Endothelial cell of umbilical vein (primary cell): ENCODE results near the gene GLYATL1. TPM values are rescaled to one million over a fixed set of nuclear protein-coding genes. Genes with fewer than 3 reads are reported as not detected.

Experiments used
- BruUV-seq: library from RNA; stranded (reverse); fragments of 400-500 nt; replicated peaks from 2 replicates; lab custom pipeline; 2021; lab: Mats Ljungman, UMichigan
- CTCF ChIA-PET: fragments of 300-600, 350-600 bp; sonication (Branson Sonifier 250); formaldehyde crosslinking; loops from one replicate; lab custom pipeline; 2021; ENCODE audit warnings: antibody characterized with exemption, inconsistent platforms; lab: Charles Lee
- POLR2A ChIA-PET: fragments of 300-600, 350-600 bp; sonication (Branson Sonifier 250); formaldehyde crosslinking; loops from one replicate; lab custom pipeline; 2021; ENCODE audit warnings: antibody characterized with exemption, inconsistent platforms; lab: Charles Lee
- DNase-seq: peaks from one replicate; pipeline ENCODE4 v3.0.0-alpha.2; 2011; ENCODE audit warnings: low read depth, low spot score
- FAIRE-seq: peaks from 2 replicates; lab custom pipeline; 2011; peaks lifted over from hg19 to GRCh38; lab: Jason Lieb, UNC
- H2AFZ ChIP-seq: 2 replicates; pipeline ENCODE4 v1.6.0; 2012; ENCODE audit warnings: low read depth, low read length, control low read depth, inconsistent platforms
- H3K27ac ChIP-seq: 2 replicates; pipeline ENCODE4 v1.5.1; 2011; ENCODE audit warnings: low read depth, mild to moderate bottlenecking, control low read depth, low read length, moderate library complexity; ENCODE audit not compliant: insufficient read depth
- H3K27me3 ChIP-seq, 2 experiments: 2 replicates each; pipeline versions ENCODE4 v1.6.0 to v1.6.1; 2011; ENCODE audit warnings: low read length in 2 of 2, mixed read lengths in 1 of 2; ENCODE audit not compliant: control insufficient read depth in 2 of 2, insufficient read depth in 2 of 2
- H3K36me3 ChIP-seq, 2 experiments: 2 replicates in 1 of 2; 3 replicates in 1 of 2; pipeline ENCODE4 v1.5.1; 2011; ENCODE audit warnings: low read length in 2 of 2, mild to moderate bottlenecking in 1 of 2, moderate library complexity in 1 of 2; ENCODE audit not compliant: control insufficient read depth in 2 of 2, insufficient read depth in 2 of 2; ENCODE audit errors: extremely low read depth in 1 of 2
- H3K4me1 ChIP-seq: 3 replicates; pipeline ENCODE4 v1.5.1; 2011; ENCODE audit warnings: mild to moderate bottlenecking, low read length; ENCODE audit not compliant: control insufficient read depth, insufficient read depth; ENCODE audit errors: extremely low read depth
- H3K4me2 ChIP-seq: 2 replicates; pipeline ENCODE4 v1.6.1; 2011; ENCODE audit warnings: low read length, control low read depth, mixed read lengths; ENCODE audit not compliant: insufficient read depth
- H3K4me3 ChIP-seq, 3 experiments: fragments of 200-600 bp in 1 of 3; sonication (generic), shearing (Covaris generic) in 1 of 3; replicated peaks in 1 of 3; 2 replicates each; pipeline ENCODE4 v1.5.1; 2011 to 2016; ENCODE audit warnings: control low read depth in 3 of 3, low read length in 3 of 3, mild to moderate bottlenecking in 2 of 3, inconsistent platforms in 1 of 3, low read depth in 1 of 3, moderate library complexity in 1 of 3; ENCODE audit not compliant: insufficient read depth in 1 of 3
- H3K79me2 ChIP-seq: 2 replicates; pipeline ENCODE4 v1.6.0; 2012; ENCODE audit warnings: low read length, inconsistent platforms; ENCODE audit not compliant: control insufficient read depth, insufficient read depth
- H3K9ac ChIP-seq: replicated peaks from 2 replicates; pipeline ENCODE3; 2011; ENCODE audit warnings: low read length, control low read depth; ENCODE audit not compliant: insufficient read depth; ENCODE audit errors: extremely low read depth
- H3K9me1 ChIP-seq: replicated peaks from 3 replicates; pipeline ENCODE4 v1.6.0; 2011; ENCODE audit warnings: mild to moderate bottlenecking, low read length; ENCODE audit not compliant: control insufficient read depth, insufficient read depth; ENCODE audit errors: extremely low read depth
- H3K9me3 ChIP-seq: replicated peaks from 2 replicates; pipeline ENCODE4 v1.5.1; 2012; ENCODE audit warnings: low read length, inconsistent platforms; ENCODE audit not compliant: control insufficient read depth, insufficient read depth
- H4K20me1 ChIP-seq: replicated peaks from 2 replicates; pipeline ENCODE3; 2011; ENCODE audit warnings: mild to moderate bottlenecking, low read length; ENCODE audit not compliant: control insufficient read depth, insufficient read depth; ENCODE audit errors: extremely low read depth
- EZH2 ChIP-seq: IDR thresholded peaks from 2 replicates; pipeline ENCODE4 v1.6.1; 2012; ENCODE audit warnings: borderline replicate concordance, low read depth, mild to moderate bottlenecking, moderate library complexity, low read length, inconsistent platforms; ENCODE audit not compliant: severe bottlenecking
- FOS ChIP-seq: IDR thresholded peaks from 2 replicates; pipeline ENCODE4 v1.6.1; 2011; ENCODE audit warnings: mild to moderate bottlenecking, low read length, moderate library complexity, borderline replicate concordance; ENCODE audit not compliant: insufficient read depth
- GATA2 ChIP-seq: IDR thresholded peaks from 2 replicates; pipeline ENCODE4 v1.7.0; 2011; ENCODE audit warnings: low read depth, mild to moderate bottlenecking, moderate library complexity, mixed read lengths, low read length; ENCODE audit not compliant: insufficient read length, insufficient read depth
- JUN ChIP-seq: IDR thresholded peaks from 2 replicates; pipeline ENCODE4 v1.6.1; 2011; ENCODE audit warnings: borderline replicate concordance, low read depth; ENCODE audit not compliant: insufficient read length, insufficient read depth
- MYC ChIP-seq: IDR thresholded peaks from one replicate; pipeline ENCODE4 v1.6.1; 2011; ENCODE audit warnings: mild to moderate bottlenecking, low read depth, low read length
- POLR2A ChIP-seq: IDR thresholded peaks from 2 replicates; pipeline ENCODE4 v1.6.1; 2012; ENCODE audit warnings: low read depth, mild to moderate bottlenecking, control low read depth, low read length
- POLR2AphosphoS5 ChIP-seq: IDR thresholded peaks from 2 replicates; pipeline ENCODE4 v1.6.1; 2012; ENCODE audit warnings: low read depth, mild to moderate bottlenecking, control low read depth, low read length, moderate library complexity; ENCODE audit not compliant: insufficient read depth
- dilution Hi-C: fragments of 300-500 bp; cut with MboI; formaldehyde crosslinking; loops from one replicate; pipeline ENCODE4 v1.15.0; 2019; ENCODE audit warnings: low sequenced_read_pairs; ENCODE audit not compliant: extremely low pct_ligation_motif_present
- intact Hi-C: fragments of 100-400 bp; cut with micrococcal nuclease; formaldehyde crosslinking; loops from one replicate; pipeline ENCODE4 v1.10.0; 2022
- polyA plus RNA-seq, 4 experiments: library from polyadenylated mRNA; depleted of rRNA in 3 of 4; stranded (reverse) in 3 of 4; unstranded in 1 of 4; fragments of >200 nt; gene quantifications; 2 replicates each; pipeline versions ENCODE4 v1.2.1 to v1.2.3, GENCODE V29; 2011 to 2012; ENCODE audit warnings: missing spikeins in 1 of 4
- total RNA-seq: library from RNA; stranded (reverse); gene quantifications from 2 replicates; pipeline ENCODE4 v1.2.3, GENCODE V29; 2021
- TF ChIP-seq, protein P1 (sequence below), 2 donors: IDR thresholded peaks; 1 replicate in 1 of 2; 2 replicates in 1 of 2; pipeline ENCODE4 v1.5.1; 2011; ENCODE audit warnings: low read length in 2 of 2, mild to moderate bottlenecking in 2 of 2, moderate library complexity in 2 of 2, control low read depth in 1 of 2, inconsistent platforms in 1 of 2, low read depth in 1 of 2; ENCODE audit not compliant: insufficient read depth in 1 of 2; ENCODE audit errors: extremely low read depth in 1 of 2
- TF ChIP-seq, protein P2 (sequence below): IDR thresholded peaks from 2 replicates; pipeline ENCODE4 v1.6.1; 2011; ENCODE audit not compliant: insufficient read depth, insufficient read length

The GLYATL1 gene
- total and polyA plus RNA-seq, 2 donors (not counting 3 experiments of a cell fraction or from before 2014, with no cell fraction given): not detected

DNA sequence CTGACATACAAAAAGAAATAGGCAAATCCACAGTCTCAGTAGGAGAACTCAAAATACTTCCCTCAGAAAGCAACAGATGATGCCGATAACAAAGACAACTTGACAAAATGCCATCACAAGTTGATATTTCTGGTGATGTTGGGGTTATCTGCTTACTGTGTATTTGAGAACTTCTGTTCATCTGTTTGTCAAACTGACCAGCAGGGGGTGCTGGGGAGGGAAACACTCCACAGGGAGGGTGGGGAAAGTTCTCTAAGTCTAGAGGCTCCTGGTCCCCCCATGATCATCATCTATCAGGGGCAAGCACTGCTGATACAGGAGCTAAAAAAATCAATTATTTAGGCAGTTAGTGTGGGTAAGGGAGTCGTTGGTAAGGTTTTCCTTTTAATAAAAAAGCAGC is 19.2 kb downstream of the GLYATL1 start:
- dilution Hi-C loops: no loop called here
- intact Hi-C loops: loop anchor here (1.0 kb wide), 3 partner anchors 100 to 200 kb away; no protein-coding TSS in a partner anchor
- POLR2A ChIA-PET: no interaction called here
- BruUV-seq: no TSS peak
- Histone ChIP-seq H3K4me1 (no peaks in the 10 kb centered on the region), H3K27me3 (peaks cover 0 to 4% of the 10 kb centered on the region in 2 experiments), H3K36me3 (no peaks in the 10 kb centered on the region), H2AFZ (no peak overlapping the region), H3K4me3 (no peak overlapping the region), H3K9me1 (no peaks in the 10 kb centered on the region), H3K4me2 (no peak overlapping the region), H3K9ac (no peak overlapping the region), H3K9me3 (no peaks in the 10 kb centered on the region), H4K20me1 (no peaks in the 10 kb centered on the region), H3K79me2 (no peaks in the 10 kb centered on the region), H3K27ac (no peak overlapping the region)
- TF ChIP-seq, protein P1, sequence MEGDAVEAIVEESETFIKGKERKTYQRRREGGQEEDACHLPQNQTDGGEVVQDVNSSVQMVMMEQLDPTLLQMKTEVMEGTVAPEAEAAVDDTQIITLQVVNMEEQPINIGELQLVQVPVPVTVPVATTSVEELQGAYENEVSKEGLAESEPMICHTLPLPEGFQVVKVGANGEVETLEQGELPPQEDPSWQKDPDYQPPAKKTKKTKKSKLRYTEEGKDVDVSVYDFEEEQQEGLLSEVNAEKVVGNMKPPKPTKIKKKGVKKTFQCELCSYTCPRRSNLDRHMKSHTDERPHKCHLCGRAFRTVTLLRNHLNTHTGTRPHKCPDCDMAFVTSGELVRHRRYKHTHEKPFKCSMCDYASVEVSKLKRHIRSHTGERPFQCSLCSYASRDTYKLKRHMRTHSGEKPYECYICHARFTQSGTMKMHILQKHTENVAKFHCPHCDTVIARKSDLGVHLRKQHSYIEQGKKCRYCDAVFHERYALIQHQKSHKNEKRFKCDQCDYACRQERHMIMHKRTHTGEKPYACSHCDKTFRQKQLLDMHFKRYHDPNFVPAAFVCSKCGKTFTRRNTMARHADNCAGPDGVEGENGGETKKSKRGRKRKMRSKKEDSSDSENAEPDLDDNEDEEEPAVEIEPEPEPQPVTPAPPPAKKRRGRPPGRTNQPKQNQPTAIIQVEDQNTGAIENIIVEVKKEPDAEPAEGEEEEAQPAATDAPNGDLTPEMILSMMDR (IDR thresholded peaks at IDR 0.05; ENCODE audit: extremely low read depth in 1 of 2, insufficient read depth in 1 of 2, low read depth in 1 of 2, low read length in 2 of 2): peak in 1 of 2 donors; percentile 31
- TF ChIP-seq MYC: no peak
- CTCF ChIA-PET: interaction anchor here (1.4 to 1.5 kb wide), 2 partner anchors 178 to 200 kb away, joined by 4 to 7 read pairs; no protein-coding TSS in a partner anchor
- DNase-seq (peak; percentile 9), FAIRE-seq (peak; percentile 31)

DNA sequence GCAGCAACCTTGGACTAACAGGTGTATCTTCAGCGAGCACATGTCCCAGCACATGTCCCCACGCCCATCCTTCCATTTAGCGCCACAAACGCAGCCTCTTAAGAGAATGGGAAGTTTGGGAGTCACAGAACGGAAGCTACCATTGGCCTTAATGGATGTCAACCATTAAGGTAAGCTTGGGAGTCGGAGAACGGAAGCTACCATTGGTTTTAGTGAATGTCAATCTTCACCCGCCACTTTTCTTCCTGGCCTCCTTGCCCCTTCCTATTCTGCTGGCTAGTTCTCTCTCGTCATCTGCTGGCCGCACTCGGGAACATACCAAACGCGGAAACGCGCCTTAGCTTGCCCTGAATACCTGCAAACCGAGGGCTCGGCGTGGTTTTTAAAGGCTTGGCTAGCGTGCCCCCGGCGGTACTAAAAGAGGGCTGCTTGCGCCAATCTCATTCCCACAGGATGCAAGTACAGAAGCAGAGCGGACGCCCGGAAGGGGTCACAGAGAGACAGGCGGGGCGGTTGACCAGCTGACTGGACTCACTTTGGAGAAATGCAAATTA is 24.3 kb downstream of the GLYATL1 start:
- dilution Hi-C loops (no loop called here), intact Hi-C loops (no loop called here)
- no TSS peak for BruUV-seq
- H2AFZ ChIP-seq: no peak overlapping the region
- H3K27ac ChIP-seq: no peak overlapping the region
- no peak overlapping the region for H3K4me3 ChIP-seq
- no peak overlapping the region for H3K4me2 ChIP-seq
- peaks cover 0 to 8% of the 10 kb centered on the region in 2 experiments for H3K27me3 ChIP-seq
- H3K9ac ChIP-seq: no peak overlapping the region
- H3K9me3 ChIP-seq: no peaks in the 10 kb centered on the region
- H4K20me1 ChIP-seq: no peaks in the 10 kb centered on the region
- no peak for DNase-seq
- FAIRE-seq: no peak
- H3K36me3 ChIP-seq: no peaks in the 10 kb centered on the region
- no peaks in the 10 kb centered on the region for H3K9me1 ChIP-seq
- ChIA-PET POLR2A (no interaction called here), CTCF (no interaction called here)
- no peaks in the 10 kb centered on the region for H3K4me1 ChIP-seq
- no peaks in the 10 kb centered on the region for H3K79me2 ChIP-seq
- TF ChIP-seq MYC: no peak
- TF ChIP-seq, protein P1 (IDR thresholded peaks at IDR 0.05; ENCODE audit: extremely low read depth in 1 of 2, insufficient read depth in 1 of 2, low read depth in 1 of 2, low read length in 2 of 2): no peak
- no peak for TF ChIP-seq POLR2A
- no peak for TF ChIP-seq FOS
- TF ChIP-seq, protein P2, sequence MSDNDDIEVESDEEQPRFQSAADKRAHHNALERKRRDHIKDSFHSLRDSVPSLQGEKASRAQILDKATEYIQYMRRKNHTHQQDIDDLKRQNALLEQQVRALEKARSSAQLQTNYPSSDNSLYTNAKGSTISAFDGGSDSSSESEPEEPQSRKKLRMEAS: no peak
- no peak for TF ChIP-seq POLR2AphosphoS5
- no peak for TF ChIP-seq GATA2
- TF ChIP-seq EZH2: no peak
- no peak for TF ChIP-seq JUN
